ENCODE data around the gene RSRP1. TPM values are rescaled to one million over a fixed set of nuclear protein-coding genes. Genes with fewer than 3 reads are reported as not detected.
"Not testable (repeated sequence)": the region's sequence is repeated elsewhere in the genome, so short reads cannot be mapped to it uniquely, and the experiment has no call there.

The RSRP1 gene, protein sequence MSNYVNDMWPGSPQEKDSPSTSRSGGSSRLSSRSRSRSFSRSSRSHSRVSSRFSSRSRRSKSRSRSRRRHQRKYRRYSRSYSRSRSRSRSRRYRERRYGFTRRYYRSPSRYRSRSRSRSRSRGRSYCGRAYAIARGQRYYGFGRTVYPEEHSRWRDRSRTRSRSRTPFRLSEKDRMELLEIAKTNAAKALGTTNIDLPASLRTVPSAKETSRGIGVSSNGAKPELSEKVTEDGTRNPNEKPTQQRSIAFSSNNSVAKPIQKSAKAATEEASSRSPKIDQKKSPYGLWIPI
- total RNA-seq, result 84.0 and 92.9 TPM in 2 replicates

- no peak for FAIRE-seq
- TF ChIP-seq CTCF (IDR thresholded peaks at IDR 0.05; ENCODE audit: insufficient read depth, low read length, severe bottlenecking), result no peak
- peak; percentile 89 for DNase-seq (ENCODE audit: low read depth)
- Histone ChIP-seq H3K27me3 (ENCODE audit: control insufficient read depth, insufficient read depth, low read length) (no peaks in the 10 kb centered on the region), H3K36me3 (ENCODE audit: control insufficient read depth, insufficient read depth, low read length) (peaks cover 18% of the 10 kb centered on the region), H3K4me3 (ENCODE audit: low read depth, low read length) (peak within 1 kb of the TSS; percentile 99)
These were observed at the start of gene RSRP1 for GRCh38 chr1:25247024-25247828. RSRP1 (minus strand) TSS chr1:25247454; CDS start chr1:25246963, 491 bp downstream.

DNA sequence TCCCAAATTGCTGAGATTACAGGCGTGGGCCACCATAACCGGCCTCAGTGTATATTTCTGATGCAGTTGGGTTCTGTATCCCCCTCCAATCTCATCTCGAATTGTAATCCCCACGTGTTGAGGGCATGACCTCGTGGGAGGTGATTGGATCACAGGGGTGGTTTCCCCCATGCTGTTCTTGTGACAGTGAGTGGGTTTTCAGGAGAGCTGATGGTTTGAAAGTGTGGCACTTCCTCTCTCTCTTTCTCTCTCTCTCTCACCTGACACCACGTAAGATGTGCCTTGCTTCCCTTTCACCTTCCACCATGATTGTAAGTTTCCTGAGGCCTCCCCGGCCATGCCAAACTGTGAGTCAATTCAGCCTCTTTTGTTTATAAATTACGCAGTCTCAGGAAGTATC is 49.2 kb upstream of the RSRP1 start:
- H3K4me3 ChIP-seq (ENCODE audit: low read depth, low read length); H3K36me3 ChIP-seq (ENCODE audit: control insufficient read depth, insufficient read depth, low read length); H3K27me3 ChIP-seq (ENCODE audit: control insufficient read depth, insufficient read depth, low read length); DNase-seq (ENCODE audit: low read depth); FAIRE-seq: not testable (repeated sequence)

DNA sequence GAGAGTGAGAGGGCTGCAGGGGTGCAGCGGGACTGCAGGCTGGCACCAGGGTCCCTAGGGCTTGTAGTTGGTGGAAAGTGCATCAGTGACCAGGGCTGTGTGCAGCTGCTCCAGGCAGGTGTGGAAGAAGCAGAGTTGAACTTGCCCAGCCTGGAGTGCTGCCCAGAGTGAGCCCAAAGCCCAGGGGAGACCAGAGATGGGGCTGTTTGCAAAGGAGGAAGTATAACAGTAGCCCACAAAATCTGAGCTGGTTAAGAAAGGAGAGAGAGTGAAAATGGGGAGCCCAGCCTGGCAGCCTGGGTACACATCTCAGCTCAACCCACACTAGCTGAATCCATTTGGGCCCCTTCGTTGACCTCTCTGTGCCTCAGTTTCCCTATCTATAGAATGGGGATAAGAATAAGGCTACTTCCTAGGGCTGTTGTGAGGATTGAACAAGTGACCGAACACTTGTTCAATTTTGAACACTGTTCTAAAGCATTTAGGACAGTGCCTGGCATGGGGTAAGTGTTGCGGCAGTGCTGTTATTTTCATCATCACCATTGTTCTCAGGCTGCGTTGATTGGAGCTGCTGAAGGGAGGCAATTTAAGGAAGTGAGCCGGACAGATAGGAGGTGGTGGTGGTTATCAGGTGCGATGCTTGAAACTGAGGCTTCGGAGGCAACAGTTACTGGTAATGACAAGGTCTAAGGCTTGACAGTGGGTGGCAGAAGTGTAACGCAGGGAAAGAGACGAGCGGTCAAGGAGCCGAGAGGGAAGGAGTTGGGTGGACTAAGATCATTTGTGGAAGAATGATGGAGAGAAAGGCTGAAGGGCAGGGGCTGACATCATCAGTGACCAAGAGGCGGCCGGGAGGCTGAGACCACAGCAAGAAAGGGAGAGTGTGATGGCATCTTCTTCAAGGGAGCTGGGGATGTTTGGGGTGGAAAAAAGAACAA is 47.9 kb upstream of the RSRP1 start:
- H3K36me3 ChIP-seq (ENCODE audit: control insufficient read depth, insufficient read depth, low read length); H3K27me3 ChIP-seq (ENCODE audit: control insufficient read depth, insufficient read depth, low read length); H3K4me3 ChIP-seq (ENCODE audit: low read depth, low read length); DNase-seq (ENCODE audit: low read depth): not testable (repeated sequence)
- FAIRE-seq, result peak; percentile 98

DNA sequence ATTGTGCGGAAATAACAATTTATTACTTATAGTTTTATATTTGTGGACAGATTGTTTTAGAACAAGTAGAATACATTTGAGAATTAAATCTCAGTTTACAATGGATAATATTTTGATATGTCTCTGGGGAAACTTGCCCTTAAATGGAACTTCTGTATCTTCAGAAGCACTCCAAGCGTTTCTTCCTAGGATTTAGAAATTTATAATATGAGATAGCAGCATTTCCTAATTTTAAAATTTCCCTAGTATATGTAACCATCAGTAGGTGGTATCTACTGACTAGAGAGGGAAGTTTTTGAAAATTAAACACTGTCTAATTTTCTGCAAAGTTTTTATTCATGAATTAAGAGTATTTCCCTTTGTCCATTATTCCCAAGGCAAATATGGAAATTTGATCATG is 46.2 kb upstream of the RSRP1 start:
- H3K27me3 ChIP-seq (ENCODE audit: control insufficient read depth, insufficient read depth, low read length); FAIRE-seq; DNase-seq (ENCODE audit: low read depth); H3K36me3 ChIP-seq (ENCODE audit: control insufficient read depth, insufficient read depth, low read length); H3K4me3 ChIP-seq (ENCODE audit: low read depth, low read length): not testable (repeated sequence)

- H3K36me3 ChIP-seq (ENCODE audit: control insufficient read depth, insufficient read depth, low read length); H3K4me3 ChIP-seq (ENCODE audit: low read depth, low read length); FAIRE-seq; DNase-seq (ENCODE audit: low read depth); H3K27me3 ChIP-seq (ENCODE audit: control insufficient read depth, insufficient read depth, low read length): not testable (repeated sequence)
These were observed 42.8 kb upstream of the RSRP1 start for GRCh38 chr1:25290043-25290442.

DNA sequence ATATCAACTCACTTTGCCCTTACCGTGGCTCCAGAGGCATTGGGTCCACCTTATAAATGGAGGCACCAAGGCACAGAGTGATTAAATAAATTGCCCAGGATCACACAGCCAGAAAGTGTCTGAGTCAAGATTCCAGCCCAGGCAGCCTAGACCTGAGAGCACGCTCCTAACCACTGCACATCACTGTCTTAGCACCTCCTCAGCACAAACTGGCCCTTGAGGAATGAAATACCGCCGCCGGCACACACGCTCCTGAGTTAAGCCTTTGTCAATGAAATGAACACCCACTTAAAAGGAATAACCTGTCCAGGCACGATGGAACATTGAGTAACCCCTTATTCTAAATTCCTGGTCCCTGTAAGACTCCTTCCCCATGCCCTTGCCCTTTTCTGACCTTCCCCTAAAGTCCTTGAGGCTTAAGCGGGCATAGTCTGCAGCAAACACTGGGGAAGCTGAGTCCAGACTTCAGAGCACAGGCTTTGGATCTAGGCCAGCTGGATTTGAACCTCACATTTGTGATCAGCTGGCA is 41.4 kb upstream of the RSRP1 start:
- H3K4me3 ChIP-seq (ENCODE audit: low read depth, low read length); H3K27me3 ChIP-seq (ENCODE audit: control insufficient read depth, insufficient read depth, low read length); H3K36me3 ChIP-seq (ENCODE audit: control insufficient read depth, insufficient read depth, low read length): not testable (repeated sequence)
- peak; percentile 47 for FAIRE-seq
- peak; percentile 0 for DNase-seq (ENCODE audit: low read depth)

- not testable (repeated sequence) for FAIRE-seq; H3K4me3 ChIP-seq (ENCODE audit: low read depth, low read length); DNase-seq (ENCODE audit: low read depth); H3K27me3 ChIP-seq (ENCODE audit: control insufficient read depth, insufficient read depth, low read length); H3K36me3 ChIP-seq (ENCODE audit: control insufficient read depth, insufficient read depth, low read length)
These were observed 39.9 kb upstream of the RSRP1 start for GRCh38 chr1:25287164-25287563.

- not testable (repeated sequence) for H3K27me3 ChIP-seq (ENCODE audit: control insufficient read depth, insufficient read depth, low read length); H3K4me3 ChIP-seq (ENCODE audit: low read depth, low read length); FAIRE-seq; DNase-seq (ENCODE audit: low read depth); H3K36me3 ChIP-seq (ENCODE audit: control insufficient read depth, insufficient read depth, low read length)
These were observed 38.6 kb upstream of the RSRP1 start for GRCh38 chr1:25285862-25286261.

DNA sequence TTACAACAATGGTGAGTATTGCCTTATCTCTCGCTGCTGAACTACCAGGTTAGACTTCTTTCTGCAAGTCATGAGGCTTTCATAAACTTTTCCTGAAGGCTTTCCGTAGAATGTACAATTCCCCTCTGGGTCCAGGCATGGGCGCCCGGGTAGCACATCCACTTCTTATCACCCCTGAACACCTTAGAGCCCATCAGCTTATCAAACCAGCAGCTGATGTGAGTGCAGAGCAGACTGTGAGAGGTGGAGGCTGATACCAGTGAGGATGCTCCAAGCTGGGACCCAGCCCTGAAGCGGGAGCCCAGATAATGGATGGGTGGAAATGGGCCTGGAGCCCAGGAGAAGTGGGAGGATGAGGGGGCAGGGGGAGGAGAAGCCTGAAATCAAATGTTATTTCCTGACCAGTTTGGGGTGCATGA is 32.4 kb upstream of the RSRP1 start:
- not testable (repeated sequence) for FAIRE-seq; H3K36me3 ChIP-seq (ENCODE audit: control insufficient read depth, insufficient read depth, low read length); DNase-seq (ENCODE audit: low read depth)

DNA sequence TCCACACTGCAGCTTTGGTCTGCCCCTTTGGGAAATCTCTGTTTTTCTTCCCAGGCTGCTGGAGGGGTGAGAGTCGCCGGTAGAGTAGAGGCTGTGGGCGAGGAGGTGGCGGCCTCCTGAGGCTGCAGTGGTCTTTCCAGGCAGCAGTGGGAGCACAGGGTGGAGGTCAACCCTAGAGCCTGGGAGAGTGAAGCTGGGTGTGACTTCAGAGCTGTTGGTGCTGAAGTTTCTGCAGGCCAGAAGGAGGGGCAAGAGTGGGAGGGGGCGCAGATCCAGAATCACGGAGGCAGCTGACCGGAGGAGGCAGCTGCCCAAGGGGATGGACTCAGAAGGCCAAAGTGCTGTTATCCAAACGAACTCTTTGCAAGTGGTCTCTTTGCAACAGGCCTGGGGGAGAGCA is 31.5 kb upstream of the RSRP1 start:
- not testable (repeated sequence) for H3K4me3 ChIP-seq (ENCODE audit: low read depth, low read length); DNase-seq (ENCODE audit: low read depth); H3K36me3 ChIP-seq (ENCODE audit: control insufficient read depth, insufficient read depth, low read length); H3K27me3 ChIP-seq (ENCODE audit: control insufficient read depth, insufficient read depth, low read length); FAIRE-seq

More for the DNA sequence above, 32.4 kb upstream of the RSRP1 start:
- not testable (repeated sequence) for H3K4me3 ChIP-seq (ENCODE audit: low read depth, low read length); H3K27me3 ChIP-seq (ENCODE audit: control insufficient read depth, insufficient read depth, low read length)

- DNase-seq (ENCODE audit: low read depth); H3K27me3 ChIP-seq (ENCODE audit: control insufficient read depth, insufficient read depth, low read length); H3K36me3 ChIP-seq (ENCODE audit: control insufficient read depth, insufficient read depth, low read length); FAIRE-seq; H3K4me3 ChIP-seq (ENCODE audit: low read depth, low read length): not testable (repeated sequence)
These were observed 31.1 kb upstream of the RSRP1 start for GRCh38 chr1:25278358-25278757.

- not testable (repeated sequence) for H3K27me3 ChIP-seq (ENCODE audit: control insufficient read depth, insufficient read depth, low read length); DNase-seq (ENCODE audit: low read depth); H3K4me3 ChIP-seq (ENCODE audit: low read depth, low read length); H3K36me3 ChIP-seq (ENCODE audit: control insufficient read depth, insufficient read depth, low read length)
- FAIRE-seq, result peak; percentile 96
These were observed 30.0 kb upstream of the RSRP1 start for GRCh38 chr1:25277295-25277694.

Measured in bronchial epithelial cell (primary cell).